ENCODE measurements around the gene PXYLP1. TPM values are rescaled to one million over a fixed set of nuclear protein-coding genes. Genes with fewer than 3 reads are reported as not detected.
"Not testable (repeated sequence)": the region's sequence is repeated elsewhere in the genome, so short reads cannot be mapped to it uniquely, and the experiment has no call there.

The PXYLP1 gene
- total RNA-seq, 2 donors from 2014 or later, result 8.9 to 13.1 TPM

DNA sequence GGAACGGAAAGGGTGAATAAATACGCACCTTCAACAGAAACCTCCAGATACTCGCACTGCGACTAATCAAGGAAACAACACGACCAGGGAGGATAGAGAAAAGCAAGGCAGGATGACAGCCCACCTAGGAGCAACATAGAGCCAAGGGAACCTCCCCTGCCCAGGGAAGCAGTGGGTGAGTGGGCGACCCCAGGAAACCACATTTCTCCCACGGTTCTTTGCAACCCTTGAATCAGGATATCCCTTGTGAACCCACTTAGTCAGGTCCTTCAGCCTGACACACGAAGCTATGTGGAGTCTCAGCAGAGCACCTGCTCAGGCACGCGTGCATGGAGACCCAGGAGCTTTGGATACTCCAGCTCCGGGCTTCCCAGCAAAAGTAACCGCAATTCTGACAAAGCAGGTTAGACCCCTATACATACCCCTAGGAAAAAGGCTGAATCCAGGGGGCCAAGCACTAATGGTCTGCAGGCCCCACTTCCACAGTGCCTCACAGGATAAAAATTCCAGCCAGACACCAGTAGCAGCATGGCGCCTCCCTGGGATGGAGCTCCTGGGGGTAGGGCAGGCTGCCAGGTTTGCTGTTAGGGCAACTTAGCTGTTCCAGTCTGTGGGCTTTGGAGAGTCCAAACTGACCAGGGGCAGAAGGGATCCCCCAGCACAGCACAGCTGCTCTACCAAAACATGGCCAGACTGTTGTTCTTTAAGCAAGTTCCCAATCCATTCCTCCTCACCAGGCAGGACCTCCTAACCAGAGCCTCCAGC lies 38.4 kb upstream of the PXYLP1 start:
- intact Hi-C loops (cut with DNase I), result loop anchor here (5.0 kb wide), 2 partner anchors 181 to 296 kb away; no protein-coding TSS in a partner anchor
- DNase-seq, result no peak

DNA sequence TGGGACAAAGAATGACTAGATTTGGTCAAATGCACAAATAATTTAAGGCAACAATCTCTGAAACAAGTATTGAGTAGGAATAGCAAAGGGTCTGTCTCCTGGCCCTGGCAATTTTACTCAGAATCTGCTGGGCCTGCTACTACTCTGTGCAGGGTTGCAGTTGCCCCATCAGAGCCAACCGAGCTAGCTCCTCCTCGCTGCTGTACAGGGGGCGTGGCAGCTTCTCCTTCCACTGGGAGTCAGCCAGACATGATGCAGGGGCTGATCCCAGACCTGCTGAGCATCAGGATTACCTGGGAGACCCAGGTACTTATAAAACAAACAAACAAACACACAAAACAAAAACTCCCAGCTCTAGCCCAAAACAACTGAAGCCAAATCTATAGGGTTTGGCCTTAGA lies 30.5 kb upstream of the PXYLP1 start:
- no peak for DNase-seq
- no peaks in the 10 kb centered on the region for H3K27me3 ChIP-seq
- H3K9me3 ChIP-seq, result no peaks in the 10 kb centered on the region
- no peak overlapping the region for H3K4me3 ChIP-seq
- intact Hi-C loops (cut with DNase I), result no loop called here
- no peaks in the 10 kb centered on the region for H3K4me1 ChIP-seq
- no peak overlapping the region for H3K27ac ChIP-seq
- no peaks in the 10 kb centered on the region for H3K36me3 ChIP-seq
- TF ChIP-seq, protein P1, sequence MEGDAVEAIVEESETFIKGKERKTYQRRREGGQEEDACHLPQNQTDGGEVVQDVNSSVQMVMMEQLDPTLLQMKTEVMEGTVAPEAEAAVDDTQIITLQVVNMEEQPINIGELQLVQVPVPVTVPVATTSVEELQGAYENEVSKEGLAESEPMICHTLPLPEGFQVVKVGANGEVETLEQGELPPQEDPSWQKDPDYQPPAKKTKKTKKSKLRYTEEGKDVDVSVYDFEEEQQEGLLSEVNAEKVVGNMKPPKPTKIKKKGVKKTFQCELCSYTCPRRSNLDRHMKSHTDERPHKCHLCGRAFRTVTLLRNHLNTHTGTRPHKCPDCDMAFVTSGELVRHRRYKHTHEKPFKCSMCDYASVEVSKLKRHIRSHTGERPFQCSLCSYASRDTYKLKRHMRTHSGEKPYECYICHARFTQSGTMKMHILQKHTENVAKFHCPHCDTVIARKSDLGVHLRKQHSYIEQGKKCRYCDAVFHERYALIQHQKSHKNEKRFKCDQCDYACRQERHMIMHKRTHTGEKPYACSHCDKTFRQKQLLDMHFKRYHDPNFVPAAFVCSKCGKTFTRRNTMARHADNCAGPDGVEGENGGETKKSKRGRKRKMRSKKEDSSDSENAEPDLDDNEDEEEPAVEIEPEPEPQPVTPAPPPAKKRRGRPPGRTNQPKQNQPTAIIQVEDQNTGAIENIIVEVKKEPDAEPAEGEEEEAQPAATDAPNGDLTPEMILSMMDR (IDR thresholded peaks at IDR 0.05), result no peak
- H3K9ac ChIP-seq (ENCODE audit: low read depth in 2 of 2, low read length in 2 of 2), result no peak overlapping the region

More for the DNA sequence above, 38.4 kb upstream of the PXYLP1 start:
- H3K9me3 ChIP-seq, result no peaks in the 10 kb centered on the region
- no peaks in the 10 kb centered on the region for H3K36me3 ChIP-seq
- TF ChIP-seq, protein P1 (IDR thresholded peaks at IDR 0.05), result no peak
- no peak overlapping the region for H3K27ac ChIP-seq
- no peaks in the 10 kb centered on the region for H3K4me1 ChIP-seq
- no peak overlapping the region for H3K9ac ChIP-seq (ENCODE audit: low read depth in 2 of 2, low read length in 2 of 2)
- H3K27me3 ChIP-seq, result no peaks in the 10 kb centered on the region
- H3K4me3 ChIP-seq, result no peak overlapping the region

DNA sequence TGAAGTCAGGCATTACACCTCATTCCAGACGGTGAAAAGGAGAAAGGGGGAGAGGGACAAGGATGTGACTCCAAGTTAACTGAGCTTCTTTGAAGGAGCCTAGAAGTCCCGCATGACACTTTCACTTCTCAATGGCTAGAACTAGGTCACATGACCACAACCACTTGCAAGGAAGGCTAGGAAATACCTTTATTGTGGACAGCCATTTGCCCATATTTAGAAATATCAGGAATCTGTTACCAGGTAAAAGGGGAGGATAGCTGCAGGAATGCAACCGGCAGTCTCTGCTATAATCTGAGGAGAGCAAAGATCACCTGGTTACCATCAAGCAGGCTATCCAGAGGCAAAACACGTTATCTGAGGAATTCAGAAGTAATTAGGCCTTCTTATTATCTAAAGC lies 28.9 kb upstream of the PXYLP1 start:
- H3K27me3 ChIP-seq, result no peaks in the 10 kb centered on the region
- no peak overlapping the region for H3K4me3 ChIP-seq
- no peak overlapping the region for H3K27ac ChIP-seq
- intact Hi-C loops (cut with DNase I), result no loop called here
- no peaks in the 10 kb centered on the region for H3K36me3 ChIP-seq
- DNase-seq, result no peak
- no peak overlapping the region for H3K9ac ChIP-seq (ENCODE audit: low read depth in 2 of 2, low read length in 2 of 2)
- H3K9me3 ChIP-seq, result no peaks in the 10 kb centered on the region
- TF ChIP-seq, protein P1 (IDR thresholded peaks at IDR 0.05), result no peak
- no peaks in the 10 kb centered on the region for H3K4me1 ChIP-seq

DNA sequence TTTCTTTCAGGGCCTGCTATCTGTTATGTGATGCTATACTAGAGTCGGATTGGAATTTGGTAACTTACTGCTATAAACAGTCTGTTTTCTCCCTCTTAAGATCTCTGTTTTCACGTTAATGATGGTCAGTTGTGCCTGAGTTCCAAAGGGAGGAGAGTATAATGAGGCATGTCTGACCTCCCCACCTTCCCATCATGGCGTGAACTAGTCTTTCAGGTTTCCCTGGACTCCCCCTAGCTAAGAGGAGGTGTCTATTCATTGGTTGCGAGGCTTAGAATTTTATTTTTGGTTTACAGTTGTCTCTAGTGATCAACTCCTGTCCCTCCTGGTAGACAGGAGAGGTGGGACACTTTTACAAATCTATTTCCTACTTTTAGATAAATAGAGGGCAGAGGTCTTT lies 27.8 kb upstream of the PXYLP1 start:
- no peak for DNase-seq
- H3K27ac ChIP-seq, result no peak overlapping the region
- H3K4me1 ChIP-seq, result no peaks in the 10 kb centered on the region
- intact Hi-C loops (cut with DNase I), result no loop called here
- H3K27me3 ChIP-seq, result no peaks in the 10 kb centered on the region
- no peak overlapping the region for H3K4me3 ChIP-seq
- no peaks in the 10 kb centered on the region for H3K9me3 ChIP-seq
- TF ChIP-seq, protein P1 (IDR thresholded peaks at IDR 0.05), result no peak
- H3K36me3 ChIP-seq, result no peaks in the 10 kb centered on the region
- no peak overlapping the region for H3K9ac ChIP-seq (ENCODE audit: low read depth in 2 of 2, low read length in 2 of 2)

DNA sequence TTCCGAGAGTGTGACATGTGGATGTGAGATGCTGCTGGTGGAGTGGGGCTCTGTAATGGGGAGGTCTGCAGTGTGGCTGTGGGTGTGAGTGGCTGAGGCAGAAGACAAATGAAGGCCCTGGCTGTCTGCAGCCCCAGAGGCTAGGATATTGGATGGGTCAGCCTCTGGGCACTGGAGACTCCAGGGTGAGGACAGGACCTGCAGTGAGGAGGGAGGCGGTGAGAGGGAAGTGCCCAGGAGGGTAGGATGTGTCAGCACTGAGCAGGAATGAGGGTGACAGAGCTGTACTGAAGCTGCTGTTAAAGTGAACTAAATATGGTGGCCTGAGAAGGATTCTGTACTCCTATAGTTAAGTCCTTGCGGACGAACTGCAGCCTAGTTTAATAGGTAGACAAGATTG lies 27.3 kb upstream of the PXYLP1 start:
- no peak for DNase-seq
- H3K9me3 ChIP-seq, result no peaks in the 10 kb centered on the region
- no peaks in the 10 kb centered on the region for H3K36me3 ChIP-seq
- TF ChIP-seq, protein P1 (IDR thresholded peaks at IDR 0.05), result no peak
- H3K27me3 ChIP-seq, result no peaks in the 10 kb centered on the region
- intact Hi-C loops (cut with DNase I), result no loop called here
- no peaks in the 10 kb centered on the region for H3K4me1 ChIP-seq
- H3K9ac ChIP-seq (ENCODE audit: low read depth in 2 of 2, low read length in 2 of 2), result no peak overlapping the region
- H3K27ac ChIP-seq, result no peak overlapping the region
- no peak overlapping the region for H3K4me3 ChIP-seq

DNA sequence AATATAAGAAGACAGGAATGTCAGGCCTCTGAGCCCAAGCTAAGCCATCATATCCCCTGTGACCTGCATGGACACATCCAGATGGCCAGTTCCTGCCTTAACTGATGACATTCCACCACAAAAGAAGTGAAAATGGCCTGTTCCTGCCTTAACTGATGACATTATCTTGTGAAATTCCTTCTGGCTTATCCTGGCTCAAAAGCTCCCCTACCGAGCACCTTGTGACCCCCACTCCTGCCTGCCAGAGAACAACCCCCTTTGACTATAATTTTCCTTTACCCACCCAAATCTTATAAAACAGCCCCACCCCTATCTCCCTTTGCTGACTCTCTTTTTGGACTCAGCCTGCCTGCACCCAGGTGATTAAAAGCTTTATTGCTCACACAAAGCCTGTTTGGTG lies 20.3 kb upstream of the PXYLP1 start:
- H3K27me3 ChIP-seq; H3K4me3 ChIP-seq; H3K4me1 ChIP-seq; intact Hi-C loops (cut with DNase I); H3K9ac ChIP-seq (ENCODE audit: low read depth in 2 of 2, low read length in 2 of 2); H3K36me3 ChIP-seq; DNase-seq; H3K27ac ChIP-seq; H3K9me3 ChIP-seq: not testable (repeated sequence)

Measured in colonic mucosa (tissue), 4 donors.